HG03520 (cell line): Measurements from ENCODE around the gene IFNA4.
"Not testable (repeated sequence)": the region's sequence is repeated elsewhere in the genome, so short reads cannot be mapped to it uniquely, and the experiment has no call there.

Experiments used
- ATAC-seq: cut with Tn5 transposase; IDR thresholded peaks from one replicate; pipeline ENCODE4 v1.9.1; 2021; ENCODE audit warnings: mild to moderate bottlenecking, moderate library complexity; ENCODE audit not compliant: unreplicated experiment

Gene IFNA4

GRCh38 chr9:21166560-21166959 is 20.8 kb downstream of the IFNA4 start, which contains the start of gene IFNA21:
IFNA21 (minus strand) TSS chr9:21166660; CDS start chr9:21166612, 48 bp downstream.
- ATAC-seq, result not testable (repeated sequence)

- no peak for ATAC-seq
Observed at GRCh38 chr9:21165516-21165915, 21.9 kb downstream of the IFNA4 start.

GRCh38 chr9:21160178-21160577 is 27.2 kb downstream of the IFNA4 start:
- ATAC-seq, result peak; percentile 92

GRCh38 chr9:21155501-21155900 is 31.9 kb downstream of the IFNA4 start:
- no peak for ATAC-seq

GRCh38 chr9:21154018-21154608 is 33.3 kb downstream of the IFNA4 start:
- ATAC-seq, result no peak

GRCh38 chr9:21153336-21154017 is 33.9 kb downstream of the IFNA4 start:
- no peak for ATAC-seq

- peak; percentile 58 for ATAC-seq
Observed at GRCh38 chr9:21144603-21145002, 42.8 kb downstream of the IFNA4 start.

- ATAC-seq, result peak; percentile 66
Observed at GRCh38 chr9:21141427-21141882, 45.9 kb downstream of the IFNA4 start, which contains the start of gene IFNW1. IFNW1 (minus strand) TSS chr9:21141832; CDS start chr9:21141570, 262 bp downstream.

- no peak for ATAC-seq
Observed at GRCh38 chr9:21137020-21137419, 50.4 kb downstream of the IFNA4 start.
